ENCODE data around the gene HNRNPR. TPM values are rescaled to one million over a fixed set of nuclear protein-coding genes. Genes with fewer than 3 reads are reported as not detected.
"Not testable (repeated sequence)": the region's sequence is repeated elsewhere in the genome, so short reads cannot be mapped to it uniquely, and the experiment has no call there.

HNRNPR gene
- total RNA-seq, 1 experiment from 2014 or later: 128 TPM

GRCh38 chr1:23337869-23338268 lies 6.2 kb downstream of the HNRNPR start:
- DNase-seq (ENCODE audit: extremely low read depth, low read depth): no peak

GRCh38 chr1:23331713-23332112 lies 12.4 kb downstream of the HNRNPR start:
- DNase-seq (ENCODE audit: extremely low read depth, low read depth): no peak

DNA sequence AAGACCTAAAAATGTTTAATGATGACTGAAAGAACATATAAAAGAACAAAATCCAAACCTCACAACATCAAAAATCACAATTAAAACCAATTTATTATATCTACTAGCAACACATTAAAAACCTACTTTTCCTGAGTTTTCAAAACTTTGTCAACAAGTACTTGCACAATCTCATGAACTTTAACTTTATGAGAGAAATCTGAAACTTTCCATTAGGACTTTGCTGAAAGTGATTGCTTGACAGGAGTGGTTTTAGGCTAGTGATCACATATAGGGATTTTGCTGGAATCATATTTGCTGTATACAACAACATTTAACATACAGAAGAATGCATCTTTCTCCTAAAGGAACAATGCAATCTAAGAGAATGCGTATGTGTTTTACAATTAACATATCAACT lies 13.2 kb downstream of the HNRNPR start:
- DNase-seq (ENCODE audit: extremely low read depth, low read depth): no peak

- no peak for DNase-seq (ENCODE audit: extremely low read depth, low read depth)
Observed at GRCh38 chr1:23325393-23325792, 18.7 kb downstream of the HNRNPR start.

GRCh38 chr1:23322770-23323169 lies 21.3 kb downstream of the HNRNPR start:
- DNase-seq (ENCODE audit: extremely low read depth, low read depth): no peak

- not testable (repeated sequence) for DNase-seq (ENCODE audit: extremely low read depth, low read depth)
Observed at GRCh38 chr1:23310280-23310679, 33.8 kb downstream of the HNRNPR start.

GRCh38 chr1:23304140-23304620 lies 39.9 kb downstream of the HNRNPR start:
- no peak for DNase-seq (ENCODE audit: extremely low read depth, low read depth)

- no peak for DNase-seq (ENCODE audit: extremely low read depth, low read depth)
Observed at GRCh38 chr1:23303524-23303923, 40.6 kb downstream of the HNRNPR start.

- no peak for DNase-seq (ENCODE audit: extremely low read depth, low read depth)
Observed at GRCh38 chr1:23296931-23297330, 47.2 kb downstream of the HNRNPR start.

- no peak for DNase-seq (ENCODE audit: extremely low read depth, low read depth)
Observed at GRCh38 chr1:23291706-23292105, 52.4 kb downstream of the HNRNPR start.

- no peak for DNase-seq (ENCODE audit: extremely low read depth, low read depth)
Observed at GRCh38 chr1:23290836-23291565, 53.1 kb downstream of the HNRNPR start.

DNA sequence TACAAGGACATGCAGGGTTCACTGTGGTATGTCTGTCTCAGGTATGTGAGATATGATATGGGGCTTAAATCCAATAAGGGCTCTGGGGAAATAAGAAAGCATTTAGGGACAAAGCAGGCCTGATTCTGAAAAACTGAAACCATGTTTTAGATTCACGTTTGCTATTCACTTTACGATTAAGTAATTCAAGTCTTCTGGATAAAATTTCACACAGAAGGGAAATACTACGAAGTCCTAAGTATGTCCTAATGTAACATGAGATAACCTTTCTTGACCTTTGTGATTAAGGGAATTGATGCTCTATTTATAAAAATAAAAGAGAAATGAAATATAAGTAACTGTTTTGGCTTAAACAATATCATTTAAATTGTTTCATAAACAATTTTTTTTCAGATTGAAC lies 55.4 kb downstream of the HNRNPR start:
- DNase-seq (ENCODE audit: extremely low read depth, low read depth): no peak

DNA sequence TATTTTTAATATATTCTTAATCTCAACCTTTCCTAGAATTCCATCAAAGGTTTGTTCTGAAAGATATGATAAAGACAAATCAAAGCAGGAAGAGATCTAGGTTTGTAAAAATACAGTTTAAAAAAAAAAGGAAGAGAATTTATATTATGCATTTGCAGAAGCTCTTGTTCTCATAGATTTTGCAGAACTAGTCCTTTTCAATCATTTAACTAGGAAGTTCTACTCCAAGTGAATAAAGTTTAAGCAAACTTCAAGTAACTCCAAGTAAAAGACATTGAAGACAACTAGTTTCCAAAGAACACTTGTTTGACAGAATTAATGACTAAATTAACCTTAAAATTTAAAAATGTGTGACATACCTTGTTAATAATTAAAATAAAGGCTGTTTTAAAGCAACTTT lies 55.9 kb downstream of the HNRNPR start:
- DNase-seq (ENCODE audit: extremely low read depth, low read depth): no peak

- DNase-seq (ENCODE audit: extremely low read depth, low read depth): no peak
Observed at GRCh38 chr1:23286401-23286800, 57.7 kb downstream of the HNRNPR start.

DNA sequence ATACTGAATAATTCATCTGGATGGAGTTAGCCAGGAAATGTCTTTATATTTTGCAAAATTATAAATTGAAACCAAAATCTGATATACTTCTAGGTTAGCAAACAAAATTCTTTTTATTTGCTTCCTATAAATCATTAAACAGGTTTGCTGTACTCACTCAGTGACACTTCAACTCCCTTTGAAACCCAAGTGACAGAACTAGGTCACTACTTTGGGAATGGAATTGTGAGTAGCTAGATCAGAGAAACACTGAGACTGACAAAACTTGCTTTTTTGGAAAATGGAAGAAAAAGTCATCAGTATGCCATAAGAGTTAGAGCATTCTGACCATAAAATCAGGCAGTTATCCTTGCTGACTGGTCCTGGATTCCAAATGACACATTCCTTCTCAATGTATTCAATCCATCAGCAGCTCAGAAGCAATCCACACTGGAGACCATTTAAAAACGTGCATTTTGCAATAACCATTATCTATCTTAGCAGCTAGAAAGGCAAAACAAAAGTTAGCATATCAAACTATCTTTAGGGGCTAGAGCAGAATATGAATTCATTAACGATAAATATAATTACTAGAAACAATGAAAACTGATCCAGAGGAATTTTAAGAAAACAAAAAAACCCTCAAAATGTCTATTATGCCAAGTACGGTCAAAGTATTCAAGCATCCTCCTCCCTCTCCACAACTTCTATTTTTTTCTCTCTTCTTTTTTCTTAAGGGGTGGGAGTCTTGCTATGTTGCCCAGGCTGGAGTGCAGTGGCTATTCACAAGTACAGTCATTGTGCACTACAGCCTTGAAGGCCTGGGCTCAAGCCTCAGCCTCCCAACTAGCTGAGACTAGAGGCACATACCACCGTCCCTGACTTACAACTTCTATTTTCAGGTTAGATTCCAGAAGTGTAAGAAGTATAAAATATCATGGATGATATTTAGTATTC lies 60.1 kb downstream of the HNRNPR start:
- no peak for DNase-seq (ENCODE audit: extremely low read depth, low read depth)

- DNase-seq (ENCODE audit: extremely low read depth, low read depth): peak; percentile 22
Observed at GRCh38 chr1:23282957-23283356, 61.1 kb downstream of the HNRNPR start.

DNA sequence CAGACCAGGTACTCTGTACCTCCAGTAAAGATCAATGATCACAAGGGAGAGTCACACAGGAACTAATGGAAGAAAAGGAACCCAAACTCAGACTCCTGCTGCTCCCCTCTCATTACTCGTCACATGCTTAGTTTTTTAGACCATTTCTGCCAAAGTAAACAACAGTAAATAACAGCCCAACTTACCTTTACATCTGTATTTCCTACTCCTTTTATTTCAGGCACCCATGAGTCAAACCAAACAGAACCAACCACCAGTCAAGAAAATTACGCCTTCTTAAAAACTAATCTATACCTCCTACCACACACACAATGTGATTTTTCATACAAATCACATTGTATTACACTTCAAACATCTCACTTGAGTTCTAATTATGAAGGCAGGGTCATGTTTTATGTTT lies 65.4 kb downstream of the HNRNPR start:
- no peak for DNase-seq (ENCODE audit: extremely low read depth, low read depth)

GRCh38 chr1:23276531-23276930 lies 67.6 kb downstream of the HNRNPR start:
- DNase-seq (ENCODE audit: extremely low read depth, low read depth): no peak

GRCh38 chr1:23274134-23274505 lies 70.0 kb downstream of the HNRNPR start:
- no peak for DNase-seq (ENCODE audit: extremely low read depth, low read depth)

GRCh38 chr1:23273450-23274133 lies 70.5 kb downstream of the HNRNPR start:
- DNase-seq (ENCODE audit: extremely low read depth, low read depth): no peak

DNA sequence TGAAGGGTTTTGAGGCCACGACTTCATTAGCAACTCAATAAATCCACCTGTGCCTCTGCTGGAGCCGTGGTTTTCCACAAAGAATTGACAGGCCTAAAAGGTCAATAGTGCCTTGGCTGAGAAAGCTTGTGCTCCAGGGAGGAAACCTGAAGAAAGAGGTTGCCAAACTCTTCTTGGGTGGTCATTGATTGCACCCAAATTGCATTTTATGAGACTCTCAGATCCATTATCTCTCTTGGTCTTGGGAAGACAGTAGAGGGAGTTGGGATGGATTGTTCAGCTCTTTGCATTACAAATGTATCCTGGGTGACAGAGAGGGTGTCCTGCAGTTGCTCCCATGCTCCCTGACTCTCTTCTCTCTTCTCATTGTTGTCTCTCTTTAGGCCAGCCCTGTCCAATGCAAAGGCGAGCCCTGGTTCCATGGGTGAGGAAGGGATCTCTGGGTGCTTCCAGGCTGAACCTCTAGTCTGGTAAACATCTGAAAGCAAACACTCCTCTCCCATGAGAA lies 80.7 kb downstream of the HNRNPR start:
- DNase-seq (ENCODE audit: extremely low read depth, low read depth): no peak

Measured in NCI-H460 (cell line).